NT2/D1 (cell line): ENCODE measurements around the gene LENG1.

ENCODE experiments used
- DNase-seq: peaks from one replicate; pipeline ENCODE4 v3.0.0-alpha.2; 2011; ENCODE audit warnings: low read depth, low spot score
- H3K27me3 ChIP-seq: 2 replicates; pipeline ENCODE4 v1.6.0; 2011; ENCODE audit warnings: mild to moderate bottlenecking; ENCODE audit not compliant: insufficient read length, insufficient read depth
- H3K36me3 ChIP-seq: 2 replicates; pipeline ENCODE4 v1.6.1; 2011; ENCODE audit warnings: mild to moderate bottlenecking, low read length, mixed read lengths; ENCODE audit not compliant: insufficient read depth, insufficient read length
- H3K4me1 ChIP-seq: 2 replicates; pipeline ENCODE4 v1.5.1; 2011; ENCODE audit not compliant: insufficient read depth, insufficient read length
- H3K4me3 ChIP-seq: 2 replicates; pipeline ENCODE4 v1.5.1; 2011; ENCODE audit warnings: low read depth; ENCODE audit not compliant: insufficient read length
- H3K9ac ChIP-seq: 2 replicates; pipeline ENCODE4 v1.6.0; 2011; ENCODE audit warnings: low read depth; ENCODE audit not compliant: insufficient read length
- H3K9me3 ChIP-seq: 2 replicates; pipeline ENCODE4 v1.5.1; 2011; ENCODE audit warnings: mild to moderate bottlenecking, low read length; ENCODE audit not compliant: insufficient read depth
- SUZ12 ChIP-seq: IDR thresholded peaks from 2 replicates; pipeline ENCODE4 v1.6.1; 2011; ENCODE audit not compliant: insufficient read length, insufficient read depth; ENCODE audit errors: extremely low read depth
- YY1 ChIP-seq: IDR thresholded peaks from 2 replicates; pipeline ENCODE4 v1.6.1; 2011; ENCODE audit not compliant: insufficient read length, insufficient read depth
- ZNF274 ChIP-seq: IDR thresholded peaks from 2 replicates; pipeline ENCODE4 v1.6.1; 2011; ENCODE audit warnings: mild to moderate bottlenecking, low read depth, low read length

Gene LENG1

GRCh38 chr19:54193011-54193410 lies 33.5 kb upstream of the LENG1 start:
- no peak for DNase-seq
- H3K36me3 ChIP-seq: peaks cover 35% of the 10 kb centered on the region
- no peaks in the 10 kb centered on the region for H3K9me3 ChIP-seq
- TF ChIP-seq SUZ12 (no peak), ZNF274 (no peak), YY1 (no peak)
- no peaks in the 10 kb centered on the region for H3K4me1 ChIP-seq
- peak overlapping the region; percentile 32 for H3K9ac ChIP-seq
- H3K4me3 ChIP-seq: no peak overlapping the region
- H3K27me3 ChIP-seq: no peaks in the 10 kb centered on the region

GRCh38 chr19:54191811-54192453 lies 32.4 kb upstream of the LENG1 start:
- H3K4me3 ChIP-seq: peak overlapping the region; percentile 71
- peak overlapping the region; percentile 90 for H3K9ac ChIP-seq
- H3K4me1 ChIP-seq: no peaks in the 10 kb centered on the region
- H3K36me3 ChIP-seq: peaks cover 38% of the 10 kb centered on the region
- no peaks in the 10 kb centered on the region for H3K9me3 ChIP-seq
- DNase-seq: no peak
- no peaks in the 10 kb centered on the region for H3K27me3 ChIP-seq
- TF ChIP-seq SUZ12: no peak
- TF ChIP-seq ZNF274: no peak
- TF ChIP-seq YY1: no peak

DNA sequence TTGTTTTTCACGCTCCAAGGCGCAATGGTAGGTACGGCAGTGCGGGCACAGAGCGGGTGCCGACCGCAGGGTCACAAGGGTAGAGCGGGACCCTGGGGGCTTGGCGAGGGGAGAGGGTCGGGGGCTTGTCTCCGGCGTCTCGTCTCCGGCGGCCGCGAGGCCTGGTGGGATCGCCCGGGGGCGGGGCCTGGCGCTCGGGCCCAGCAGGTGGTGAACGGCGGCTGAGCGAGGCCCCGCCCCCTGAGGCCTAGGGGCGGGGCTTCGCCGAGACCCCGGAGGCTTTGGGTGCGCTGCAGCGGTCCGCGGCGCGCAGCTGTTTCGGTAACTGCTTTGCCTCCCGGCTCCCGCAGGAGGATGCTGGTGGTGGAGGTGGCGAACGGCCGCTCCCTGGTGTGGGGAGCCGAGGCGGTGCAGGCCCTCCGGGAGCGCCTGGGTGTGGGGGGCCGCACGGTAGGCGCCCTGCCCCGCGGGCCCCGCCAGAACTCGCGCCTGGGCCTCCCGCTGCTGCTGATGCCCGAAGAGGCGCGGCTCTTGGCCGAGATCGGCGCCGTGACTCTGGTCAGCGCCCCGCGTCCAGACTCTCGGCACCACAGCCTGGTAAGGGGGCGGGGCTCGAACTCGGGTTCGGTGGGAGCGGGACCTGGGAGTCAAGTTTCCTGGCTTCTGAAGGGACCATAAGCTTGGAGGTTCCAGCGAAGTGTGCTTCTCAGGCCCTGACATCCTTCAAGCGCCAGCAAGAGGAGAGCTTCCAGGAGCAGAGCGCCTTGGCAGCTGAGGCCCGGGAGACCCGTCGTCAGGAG lies 31.7 kb upstream of the LENG1 start, which contains the start of gene TSEN34:
Gene TSEN34 (plus strand): TSS at position 298 of the 800 bp plus-strand sequence. CDS start 57 bp downstream, at position 355.
- DNase-seq: no peak
- no peaks in the 10 kb centered on the region for H3K4me1 ChIP-seq

GRCh38 chr19:54190503-54191010 lies 31.0 kb upstream of the LENG1 start:
- Histone ChIP-seq H3K27me3 (no peaks in the 10 kb centered on the region), H3K36me3 (peaks cover 46% of the 10 kb centered on the region), H3K4me1 (no peaks in the 10 kb centered on the region), H3K9ac (peak overlapping the region; percentile 92), H3K4me3 (peak overlapping the region; percentile 71), H3K9me3 (no peaks in the 10 kb centered on the region)
- TF ChIP-seq YY1 (no peak), ZNF274 (no peak), SUZ12 (no peak)
- DNase-seq: peak; percentile 93

More for the DNA sequence above, 31.7 kb upstream of the LENG1 start, which contains the start of gene TSEN34:
- H3K36me3 ChIP-seq: peaks cover 44% of the 10 kb centered on the region
- no peaks in the 10 kb centered on the region for H3K9me3 ChIP-seq
- H3K9ac ChIP-seq: peak within 1 kb of the TSS; percentile 92
- no peaks in the 10 kb centered on the region for H3K27me3 ChIP-seq
- H3K4me3 ChIP-seq: peak within 1 kb of the TSS; percentile 71
- TF ChIP-seq SUZ12: no peak
- TF ChIP-seq YY1: no peak

DNA sequence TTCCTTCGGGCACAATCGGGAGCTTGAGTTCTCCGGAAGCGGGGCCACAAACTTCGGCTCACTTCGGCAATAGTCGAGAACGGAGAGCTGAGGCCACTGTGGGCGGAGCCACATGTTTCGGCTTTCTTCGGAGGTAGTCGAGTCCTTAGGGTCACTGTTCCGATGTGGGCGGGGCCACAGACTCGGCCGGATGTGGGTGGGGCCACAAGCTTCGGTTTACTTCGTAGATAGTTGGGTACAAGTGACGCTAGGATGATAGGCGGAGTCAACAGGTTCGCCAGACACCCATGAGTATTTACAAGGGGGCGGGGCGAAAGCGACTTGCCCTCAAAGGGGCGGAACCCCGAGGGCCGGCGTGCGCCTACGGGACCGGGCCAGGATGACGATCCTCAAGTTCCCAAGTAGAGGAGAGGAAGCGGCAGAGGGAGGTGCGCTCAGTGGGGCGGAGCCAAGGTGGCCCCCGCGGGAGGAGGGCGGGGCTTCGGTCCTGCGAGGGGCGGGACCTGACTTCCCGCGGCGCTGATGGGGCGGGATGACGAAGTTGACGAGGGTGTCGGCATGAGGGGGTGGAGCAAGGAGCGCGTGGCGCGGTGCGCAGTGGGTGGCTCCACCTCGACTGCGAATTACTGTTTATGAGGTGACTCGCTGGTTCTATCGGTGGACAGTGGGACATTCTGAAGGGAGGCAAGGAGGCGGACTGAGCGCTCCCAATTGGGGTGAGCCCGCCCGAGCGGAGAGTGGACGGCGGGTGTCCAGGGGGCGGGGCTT lies 30.4 kb upstream of the LENG1 start:
- Histone ChIP-seq H3K9me3 (no peaks in the 10 kb centered on the region), H3K4me1 (no peaks in the 10 kb centered on the region), H3K9ac (peak overlapping the region; percentile 92), H3K27me3 (no peaks in the 10 kb centered on the region), H3K4me3 (peak overlapping the region; percentile 71), H3K36me3 (peaks cover 50% of the 10 kb centered on the region)
- peak; percentile 99 for DNase-seq
- no peak for TF ChIP-seq YY1
- TF ChIP-seq ZNF274: no peak
- no peak for TF ChIP-seq SUZ12

- no peaks in the 10 kb centered on the region for H3K27me3 ChIP-seq
- TF ChIP-seq YY1 (no peak), SUZ12 (no peak)
Observed at GRCh38 chr19:54189145-54189734, 29.7 kb upstream of the LENG1 start, which contains the start of gene MBOAT7. MBOAT7 (minus strand) TSS chr19:54189580; CDS start chr19:54188508, 1,072 bp downstream.

More at GRCh38 chr19:54189145-54189734, 29.7 kb upstream of the LENG1 start, which contains the start of gene MBOAT7:
- no peaks in the 10 kb centered on the region for H3K9me3 ChIP-seq
- H3K9ac ChIP-seq: peak within 1 kb of the TSS; percentile 92
- H3K4me3 ChIP-seq: peak within 1 kb of the TSS; percentile 71
- peaks cover 44% of the 10 kb centered on the region for H3K36me3 ChIP-seq
- no peak for DNase-seq
- no peaks in the 10 kb centered on the region for H3K4me1 ChIP-seq
